H1 (cell line): Measurements from ENCODE around the gene SLC35F1. TPM values are rescaled to one million over a fixed set of nuclear protein-coding genes. Genes with fewer than 3 reads are reported as not detected.

ENCODE experiments used
- CHD2 ChIP-seq: IDR thresholded peaks from 2 replicates; pipeline ENCODE4 v1.6.1; 2012; ENCODE audit warnings: low read length, improper control_type of control experiment
- SP2 ChIP-seq: IDR thresholded peaks from 2 replicates; pipeline ENCODE4 v1.6.1; 2012; ENCODE audit warnings: mild to moderate bottlenecking, low read length, inconsistent platforms
- polyA plus RNA-seq, 7 experiments: library from polyadenylated mRNA; depleted of rRNA in 3 of 7; stranded (reverse) in 5 of 7; unstranded in 2 of 7; fragments of >200 nt in 5 of 7; fragments of 200-250 nt in 2 of 7; gene quantifications; 1 replicate in 5 of 7; 2 replicates in 1 of 7; 4 replicates in 1 of 7; pipeline versions ENCODE4 v1.2.1 to v1.2.3, GENCODE V29; 2011 to 2013; ENCODE audit warnings: missing spikeins in 2 of 7, mixed read lengths in 2 of 7
- total RNA-seq: library from RNA; stranded (reverse); fragmentation: NEBNext Ultra II Directional; extraction: Animal tissue kit (Norgen Biotek cat#: 25700); gene quantifications from 2 replicates; pipeline ENCODE4 v1.2.1, GENCODE V29; 2021
- TF ChIP-seq, protein P1 (sequence below): IDR thresholded peaks from 2 replicates; pipeline ENCODE4 v1.6.1; 2011; ENCODE audit warnings: low read length, improper control_type of control experiment

Gene SLC35F1
- total and polyA plus RNA-seq, 2 of the 8 experiments (the other 6 are each of a cell fraction or from before 2014, with no cell fraction given), result 7.0 to 10.0 TPM

DNA sequence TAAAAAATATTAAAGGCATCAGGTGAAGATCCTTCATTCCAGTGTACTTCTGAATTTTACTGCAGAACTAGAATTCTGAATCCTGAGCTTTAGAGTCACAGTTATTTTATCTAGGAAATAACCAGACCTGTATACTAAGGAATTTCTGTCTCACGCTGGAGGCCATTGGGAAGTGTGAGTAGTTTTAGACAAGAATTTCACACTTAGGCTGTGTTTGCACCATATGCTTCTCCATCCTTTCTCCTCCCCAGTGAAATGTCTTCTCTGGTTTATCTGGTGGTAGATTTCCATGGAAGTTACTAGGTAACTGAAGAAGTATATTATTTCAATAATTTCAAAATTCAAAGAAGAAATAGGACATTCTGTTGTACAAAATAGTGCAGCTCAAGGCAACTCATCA, 83.1 kb downstream of the SLC35F1 start (continued):
- TF ChIP-seq, protein P1, sequence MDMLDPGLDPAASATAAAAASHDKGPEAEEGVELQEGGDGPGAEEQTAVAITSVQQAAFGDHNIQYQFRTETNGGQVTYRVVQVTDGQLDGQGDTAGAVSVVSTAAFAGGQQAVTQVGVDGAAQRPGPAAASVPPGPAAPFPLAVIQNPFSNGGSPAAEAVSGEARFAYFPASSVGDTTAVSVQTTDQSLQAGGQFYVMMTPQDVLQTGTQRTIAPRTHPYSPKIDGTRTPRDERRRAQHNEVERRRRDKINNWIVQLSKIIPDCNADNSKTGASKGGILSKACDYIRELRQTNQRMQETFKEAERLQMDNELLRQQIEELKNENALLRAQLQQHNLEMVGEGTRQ, result no peak
- TF ChIP-seq CHD2 (no peak), SP2 (no peak)
